IPS-15b (cell line): ENCODE results near the gene CNTLN.

Experiments used
- H3K27me3 ChIP-seq: one replicate; pipeline ENCODE4 v1.6.1; 2013; ENCODE audit warnings: low read length; ENCODE audit not compliant: control insufficient read depth, insufficient read depth
- H3K36me3 ChIP-seq: one replicate; pipeline ENCODE4 v1.6.1; 2013; ENCODE audit warnings: low read length; ENCODE audit not compliant: control insufficient read depth, insufficient read depth
- H3K4me1 ChIP-seq: one replicate; pipeline ENCODE4 v1.6.1; 2013; ENCODE audit warnings: mild to moderate bottlenecking, low read length; ENCODE audit not compliant: control insufficient read depth, insufficient read depth
- H3K4me3 ChIP-seq: one replicate; pipeline ENCODE4 v1.5.1; 2013; ENCODE audit warnings: low read depth, low read length
- H3K9ac ChIP-seq: one replicate; pipeline ENCODE4 v1.6.1; 2013; ENCODE audit warnings: low read depth, mild to moderate bottlenecking, low read length
- H3K9me3 ChIP-seq: one replicate; pipeline ENCODE4 v1.6.1; 2013; ENCODE audit warnings: mild to moderate bottlenecking, low read length; ENCODE audit not compliant: control insufficient read depth, insufficient read depth

CNTLN gene

GRCh38 chr9:17191082-17191481, 56.2 kb downstream of the CNTLN start:
- no peaks in the 10 kb centered on the region for H3K36me3 ChIP-seq
- no peak overlapping the region for H3K9ac ChIP-seq
- H3K27me3 ChIP-seq: no peaks in the 10 kb centered on the region
- H3K4me3 ChIP-seq: no peak overlapping the region
- no peaks in the 10 kb centered on the region for H3K4me1 ChIP-seq
- no peaks in the 10 kb centered on the region for H3K9me3 ChIP-seq

- Histone ChIP-seq H3K27me3 (no peaks in the 10 kb centered on the region), H3K4me1 (peaks cover 4% of the 10 kb centered on the region), H3K9ac (no peak overlapping the region), H3K4me3 (no peak overlapping the region), H3K9me3 (no peaks in the 10 kb centered on the region), H3K36me3 (no peaks in the 10 kb centered on the region)
Measured at GRCh38 chr9:17204611-17205152, 69.8 kb downstream of the CNTLN start.

- Histone ChIP-seq H3K4me1 (no peaks in the 10 kb centered on the region), H3K9me3 (no peaks in the 10 kb centered on the region), H3K9ac (no peak overlapping the region), H3K4me3 (no peak overlapping the region), H3K27me3 (no peaks in the 10 kb centered on the region), H3K36me3 (no peaks in the 10 kb centered on the region)
Measured at GRCh38 chr9:17216011-17216410, 81.2 kb downstream of the CNTLN start.

GRCh38 chr9:17216646-17217045, 81.8 kb downstream of the CNTLN start:
- Histone ChIP-seq H3K9me3 (no peaks in the 10 kb centered on the region), H3K4me3 (no peak overlapping the region), H3K4me1 (no peaks in the 10 kb centered on the region), H3K27me3 (no peaks in the 10 kb centered on the region), H3K36me3 (no peaks in the 10 kb centered on the region), H3K9ac (no peak overlapping the region)

GRCh38 chr9:17217272-17217671, 82.4 kb downstream of the CNTLN start:
- H3K27me3 ChIP-seq: no peaks in the 10 kb centered on the region
- H3K36me3 ChIP-seq: no peaks in the 10 kb centered on the region
- H3K9me3 ChIP-seq: no peaks in the 10 kb centered on the region
- H3K4me3 ChIP-seq: no peak overlapping the region
- no peaks in the 10 kb centered on the region for H3K4me1 ChIP-seq
- H3K9ac ChIP-seq: no peak overlapping the region

- Histone ChIP-seq H3K4me3 (no peak overlapping the region), H3K4me1 (no peaks in the 10 kb centered on the region), H3K36me3 (no peaks in the 10 kb centered on the region), H3K9ac (no peak overlapping the region), H3K27me3 (no peaks in the 10 kb centered on the region), H3K9me3 (no peaks in the 10 kb centered on the region)
Measured at GRCh38 chr9:17219261-17219660, 84.4 kb downstream of the CNTLN start.

- H3K9ac ChIP-seq: no peak overlapping the region
- H3K4me3 ChIP-seq: no peak overlapping the region
- H3K27me3 ChIP-seq: no peaks in the 10 kb centered on the region
- no peaks in the 10 kb centered on the region for H3K4me1 ChIP-seq
- no peaks in the 10 kb centered on the region for H3K9me3 ChIP-seq
- no peaks in the 10 kb centered on the region for H3K36me3 ChIP-seq
Measured at GRCh38 chr9:17222932-17223331, 88.1 kb downstream of the CNTLN start.

GRCh38 chr9:17225407-17225806, 90.6 kb downstream of the CNTLN start:
- H3K9me3 ChIP-seq: no peaks in the 10 kb centered on the region
- H3K4me3 ChIP-seq: no peak overlapping the region
- H3K9ac ChIP-seq: no peak overlapping the region
- no peaks in the 10 kb centered on the region for H3K27me3 ChIP-seq
- no peaks in the 10 kb centered on the region for H3K4me1 ChIP-seq
- no peaks in the 10 kb centered on the region for H3K36me3 ChIP-seq

GRCh38 chr9:17229945-17230560, 95.2 kb downstream of the CNTLN start:
- H3K4me3 ChIP-seq: no peak overlapping the region
- H3K9ac ChIP-seq: no peak overlapping the region
- H3K9me3 ChIP-seq: no peaks in the 10 kb centered on the region
- no peaks in the 10 kb centered on the region for H3K36me3 ChIP-seq
- no peaks in the 10 kb centered on the region for H3K4me1 ChIP-seq
- H3K27me3 ChIP-seq: no peaks in the 10 kb centered on the region

- Histone ChIP-seq H3K27me3 (no peaks in the 10 kb centered on the region), H3K9ac (no peak overlapping the region), H3K36me3 (no peaks in the 10 kb centered on the region), H3K4me1 (no peaks in the 10 kb centered on the region), H3K9me3 (no peaks in the 10 kb centered on the region), H3K4me3 (no peak overlapping the region)
Measured at GRCh38 chr9:17230646-17231045, 95.8 kb downstream of the CNTLN start.

GRCh38 chr9:17236147-17236546, 101.3 kb downstream of the CNTLN start:
- no peaks in the 10 kb centered on the region for H3K4me1 ChIP-seq
- H3K36me3 ChIP-seq: no peaks in the 10 kb centered on the region

GRCh38 chr9:17246770-17247169, 111.9 kb downstream of the CNTLN start:
- no peak overlapping the region for H3K4me3 ChIP-seq
- no peaks in the 10 kb centered on the region for H3K4me1 ChIP-seq
- no peaks in the 10 kb centered on the region for H3K36me3 ChIP-seq
- H3K9ac ChIP-seq: no peak overlapping the region
- no peaks in the 10 kb centered on the region for H3K9me3 ChIP-seq
- H3K27me3 ChIP-seq: no peaks in the 10 kb centered on the region

More at GRCh38 chr9:17236147-17236546, 101.3 kb downstream of the CNTLN start:
- Histone ChIP-seq H3K4me3 (no peak overlapping the region), H3K9ac (no peak overlapping the region), H3K9me3 (no peaks in the 10 kb centered on the region), H3K27me3 (no peaks in the 10 kb centered on the region)
